NCI-H2081 (cell line): ENCODE results near the gene CPSF4.
"Not testable (repeated sequence)": the region's sequence is repeated elsewhere in the genome, so short reads cannot be mapped to it uniquely, and the experiment has no call there.

Source experiments
- DNase-seq, 2 experiments: peaks; one replicate each; lab custom pipeline; 2025; lab: John Stamatoyannopoulos, UW

The CPSF4 gene

DNA sequence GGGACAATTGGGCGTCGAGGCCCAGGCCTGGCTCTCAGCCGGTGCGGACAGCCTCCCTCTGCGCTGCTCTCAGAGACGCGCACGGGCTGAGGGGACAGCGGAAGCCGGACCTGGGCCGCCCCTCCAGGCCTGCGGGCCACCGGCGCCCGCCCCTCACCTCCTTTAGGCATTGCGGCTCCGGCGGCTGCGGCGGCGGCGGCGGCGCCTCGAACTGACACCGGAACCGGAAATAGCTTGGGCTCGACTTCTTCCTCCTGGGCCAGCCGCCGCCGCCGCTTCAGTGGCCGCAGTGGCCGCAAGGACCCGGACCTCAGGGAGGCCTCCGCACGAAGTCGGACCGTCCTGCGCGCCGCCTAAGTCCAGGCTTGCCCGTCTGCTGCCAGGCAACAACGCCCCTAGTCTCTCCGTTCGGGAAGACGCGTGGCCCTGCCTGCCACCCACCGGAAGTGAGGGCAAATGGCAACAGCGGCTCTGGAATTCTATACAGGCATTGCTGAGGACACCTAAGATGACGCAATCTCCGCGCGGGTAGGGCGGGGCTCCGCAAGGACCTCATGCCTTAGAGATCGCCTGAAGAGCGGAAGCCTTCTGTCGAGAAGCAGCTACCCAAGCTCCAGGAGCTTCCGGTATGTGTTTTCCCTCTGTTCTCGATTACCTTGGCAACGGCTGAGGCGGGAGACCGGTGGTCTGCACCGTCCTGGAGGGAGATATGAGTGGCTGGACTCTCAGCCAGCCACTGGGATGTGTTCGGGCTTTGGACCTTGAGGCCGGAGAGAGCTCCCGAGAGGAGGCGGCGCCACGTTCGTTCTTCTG is 30.2 kb upstream of the CPSF4 start, which contains the start of the genes BUD31 and PDAP1:
TSS of gene BUD31 (plus strand) at position 591 of the 813 bp plus-strand sequence. CDS start 2,124 bp downstream, outside the sequence.
TSS of gene PDAP1 (minus strand) at position 219 of the 813 bp plus-strand sequence. CDS start at position 170, 49 bp downstream.
- DNase-seq, result peak; percentile 94 to 97

GRCh38 chr7:99409192-99409572 is 29.6 kb upstream of the CPSF4 start:
- no peak for DNase-seq

DNA sequence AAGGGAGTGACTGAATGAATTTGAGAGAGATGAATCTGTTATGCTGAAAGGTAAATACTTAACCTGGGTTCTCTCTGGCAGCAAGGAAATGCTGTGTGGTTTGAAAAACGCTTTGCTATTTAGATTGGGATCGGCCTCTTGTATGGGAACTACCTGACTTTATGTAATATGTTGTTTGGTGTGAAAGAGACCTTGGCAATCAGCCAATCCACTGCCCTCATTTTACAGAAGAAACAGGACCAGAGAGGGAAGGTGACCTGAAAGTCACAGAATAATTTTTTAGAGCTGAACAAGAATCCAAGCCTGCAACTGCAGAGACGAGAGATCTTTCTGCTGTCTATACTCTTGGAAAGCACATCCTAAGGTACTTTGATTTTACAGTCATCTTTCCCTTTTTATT is 28.9 kb upstream of the CPSF4 start:
- DNase-seq, result no peak

DNA sequence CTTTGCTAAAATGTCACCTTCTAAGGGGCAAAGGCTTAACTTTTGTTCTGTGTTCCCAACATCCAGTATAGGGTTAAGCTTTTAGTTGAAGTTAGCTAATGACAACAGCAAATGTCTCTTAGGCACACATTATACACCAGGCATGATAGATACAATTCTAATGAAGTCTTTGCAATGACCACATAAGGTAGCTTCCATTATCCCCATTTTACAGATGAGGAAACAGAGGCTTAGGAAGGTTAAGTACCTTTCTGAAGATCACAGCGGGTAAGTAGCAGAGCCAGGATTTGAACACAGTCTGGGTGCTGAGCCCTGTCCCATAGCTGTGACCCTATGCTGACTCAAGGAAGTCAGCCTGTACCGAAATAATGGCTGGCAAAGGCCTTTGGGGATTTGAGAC is 28.1 kb upstream of the CPSF4 start:
- no peak for DNase-seq

DNA sequence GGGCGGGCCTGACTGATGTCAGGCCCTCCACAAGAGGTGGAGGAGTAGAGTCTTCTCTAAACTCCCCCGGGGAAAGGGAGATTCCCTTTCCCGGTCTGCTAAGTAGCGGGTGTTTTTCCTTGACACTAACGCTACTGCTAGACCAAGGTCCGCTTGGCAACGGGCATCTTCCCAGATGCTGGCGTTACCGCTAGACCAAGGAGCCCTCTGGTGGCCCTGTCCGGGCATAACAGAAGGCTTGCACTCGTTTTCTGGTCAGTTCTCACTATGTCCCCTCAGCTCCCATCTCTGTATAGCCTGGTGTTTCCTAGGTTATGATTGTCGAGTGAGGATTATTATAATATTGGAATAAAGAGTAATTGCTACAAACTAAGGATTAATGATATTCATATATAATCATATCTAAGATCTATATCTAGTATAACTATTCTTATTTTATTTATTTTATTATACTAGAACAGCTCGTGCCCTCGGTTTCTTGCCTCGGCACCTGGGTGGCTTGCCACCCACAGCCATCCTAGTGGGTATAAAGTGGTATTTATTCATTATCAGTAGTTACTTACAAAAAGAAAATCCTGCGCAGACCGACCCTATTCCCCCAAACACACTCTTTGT is 23.1 kb upstream of the CPSF4 start:
- DNase-seq, result peak; percentile 25 to 62

- DNase-seq, result no peak
Observed at GRCh38 chr7:99418260-99418659, 20.5 kb upstream of the CPSF4 start.

DNA sequence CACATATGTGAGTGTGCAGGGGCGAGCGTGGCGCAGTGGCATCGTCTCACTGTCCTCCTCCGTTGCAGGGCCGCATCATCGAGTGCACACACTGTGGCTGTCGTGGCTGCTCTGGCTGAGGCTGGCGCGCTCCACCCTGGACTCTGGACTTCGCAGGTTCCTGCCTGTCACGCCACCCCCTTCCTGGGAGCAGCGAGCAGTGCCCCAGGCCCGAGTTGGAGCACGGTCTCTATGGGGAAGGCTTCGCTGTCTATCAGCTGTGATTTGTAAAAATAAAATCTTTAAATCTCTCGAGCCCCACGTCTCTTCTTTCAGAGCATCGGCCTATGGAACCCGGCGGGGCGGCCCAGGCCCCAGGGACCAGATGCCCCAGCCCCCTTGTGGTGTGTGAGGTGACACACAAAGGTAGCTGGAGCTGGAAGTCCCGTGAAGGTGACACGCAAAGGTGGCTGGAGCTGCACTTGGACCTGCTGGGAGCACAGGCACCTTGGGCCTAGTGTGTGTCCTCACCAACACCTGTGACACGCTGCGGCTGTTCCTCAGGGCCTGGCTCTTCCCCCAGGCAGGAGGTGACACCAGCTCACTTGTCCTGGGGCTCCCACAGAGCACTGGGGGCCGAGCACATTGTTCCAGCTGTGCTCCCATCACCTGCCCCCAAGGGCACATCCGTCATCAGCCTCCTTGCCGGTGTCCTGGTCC is 19.3 kb upstream of the CPSF4 start:
- no peak for DNase-seq

GRCh38 chr7:99420213-99420612 is 18.5 kb upstream of the CPSF4 start:
- no peak for DNase-seq

DNA sequence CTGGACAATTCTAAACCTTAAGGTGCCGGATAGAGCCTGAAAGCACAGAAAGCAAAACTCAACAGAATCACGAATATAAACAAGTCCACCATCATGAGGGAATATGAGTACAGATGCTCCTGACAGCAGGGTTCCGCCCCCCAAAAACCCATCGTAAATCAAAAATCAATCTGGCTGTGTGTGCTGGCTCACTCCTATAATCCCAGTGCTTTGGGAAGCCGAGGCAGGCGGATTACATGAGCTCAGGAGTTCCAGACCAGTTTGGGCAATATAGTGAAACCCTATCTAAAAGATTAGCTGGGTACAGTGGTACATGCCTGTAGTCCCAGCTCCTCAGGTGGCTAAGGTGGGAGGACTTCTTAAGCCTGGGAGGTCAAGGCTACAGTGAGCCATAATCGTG is 17.8 kb upstream of the CPSF4 start:
- no peak for DNase-seq

DNA sequence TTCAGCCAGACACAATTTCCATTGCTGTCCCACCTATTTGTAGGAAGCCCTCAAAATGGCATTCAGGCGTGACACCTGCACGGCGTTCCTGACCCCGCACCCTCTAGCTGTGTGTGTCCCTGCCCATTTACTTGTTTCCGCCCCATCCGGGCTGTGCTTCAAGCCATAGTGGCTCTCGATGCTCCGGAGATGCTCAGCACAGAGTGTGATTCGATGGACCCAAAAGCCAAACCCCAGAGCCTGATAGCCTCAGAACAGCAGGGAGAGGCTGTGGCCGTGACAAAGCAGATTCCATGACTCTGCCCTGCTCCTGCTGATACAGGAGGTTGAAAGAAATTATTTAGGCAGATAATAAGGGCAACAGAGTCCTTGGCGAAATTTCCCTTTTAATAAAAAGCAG is 16.6 kb upstream of the CPSF4 start:
- DNase-seq, result peak; percentile 49 to 72

- DNase-seq, result peak; percentile 76 to 88
Observed at GRCh38 chr7:99422625-99423024, 16.1 kb upstream of the CPSF4 start.

DNA sequence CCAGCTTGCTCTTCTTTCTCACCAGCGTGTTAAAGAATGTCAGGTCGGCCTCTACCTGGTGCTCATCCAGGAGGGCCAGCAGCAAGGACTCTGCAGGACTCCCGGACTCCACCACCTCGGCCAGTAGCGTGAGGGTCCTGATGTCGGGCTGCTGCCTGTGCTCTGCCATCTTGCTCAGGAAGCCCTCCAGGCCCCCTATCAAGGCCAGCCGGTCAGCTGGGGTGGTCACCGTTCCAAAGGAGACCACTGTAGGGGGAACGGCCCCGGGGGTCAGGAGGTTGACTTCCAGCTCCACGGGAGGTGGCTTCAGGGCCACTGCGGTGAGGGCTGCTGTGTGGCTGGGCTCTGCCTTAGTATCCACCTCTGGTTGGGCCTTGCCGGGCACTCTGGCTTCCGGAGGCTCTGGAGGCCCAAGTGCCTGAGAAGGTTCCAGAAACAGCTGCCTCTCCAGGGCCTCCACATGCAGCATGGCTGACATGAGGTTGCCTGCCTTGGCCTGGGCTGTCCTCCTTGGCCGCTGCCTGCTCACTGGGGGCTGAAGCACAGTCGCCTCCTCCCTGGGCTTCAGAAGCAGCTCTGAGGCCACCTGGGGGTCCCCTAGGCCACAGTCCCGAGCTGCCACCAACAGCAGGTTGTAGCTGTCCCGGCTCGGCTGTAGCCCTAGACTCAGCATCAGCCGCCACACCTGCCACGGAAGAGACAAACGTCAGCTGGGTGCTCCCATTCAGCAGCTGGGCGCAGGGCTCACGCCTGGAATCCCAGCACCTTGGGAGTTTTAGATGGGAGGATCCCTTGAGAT is 13.6 kb upstream of the CPSF4 start:
- DNase-seq, result no peak

GRCh38 chr7:99428972-99429566 is 9.7 kb upstream of the CPSF4 start:
- DNase-seq, result peak in 1 of 2 experiments; percentile 22

DNA sequence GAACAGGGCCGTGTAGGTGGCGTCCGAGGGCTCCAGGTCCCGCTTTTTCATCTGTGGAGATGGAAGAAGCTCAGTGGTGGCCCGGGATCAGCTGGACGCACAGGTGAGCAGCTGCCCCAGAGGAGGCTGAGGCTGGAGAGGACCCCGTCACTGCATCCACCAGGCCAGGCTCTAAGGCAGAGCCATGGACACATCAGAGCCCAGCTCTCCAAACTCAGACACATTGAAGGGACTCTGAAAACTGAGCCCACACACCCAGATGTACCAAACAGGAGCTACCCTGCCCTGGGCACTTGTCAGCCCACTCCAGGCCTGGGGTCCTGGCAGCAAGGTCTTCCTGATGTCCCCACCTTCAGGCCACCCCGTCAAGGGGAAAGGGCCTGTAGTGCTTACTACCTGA is 9.0 kb upstream of the CPSF4 start:
- no peak for DNase-seq

- not testable (repeated sequence) for DNase-seq
Observed at GRCh38 chr7:99431756-99432540, 6.8 kb upstream of the CPSF4 start.

GRCh38 chr7:99433158-99433557 is 5.6 kb upstream of the CPSF4 start:
- no peak for DNase-seq

DNA sequence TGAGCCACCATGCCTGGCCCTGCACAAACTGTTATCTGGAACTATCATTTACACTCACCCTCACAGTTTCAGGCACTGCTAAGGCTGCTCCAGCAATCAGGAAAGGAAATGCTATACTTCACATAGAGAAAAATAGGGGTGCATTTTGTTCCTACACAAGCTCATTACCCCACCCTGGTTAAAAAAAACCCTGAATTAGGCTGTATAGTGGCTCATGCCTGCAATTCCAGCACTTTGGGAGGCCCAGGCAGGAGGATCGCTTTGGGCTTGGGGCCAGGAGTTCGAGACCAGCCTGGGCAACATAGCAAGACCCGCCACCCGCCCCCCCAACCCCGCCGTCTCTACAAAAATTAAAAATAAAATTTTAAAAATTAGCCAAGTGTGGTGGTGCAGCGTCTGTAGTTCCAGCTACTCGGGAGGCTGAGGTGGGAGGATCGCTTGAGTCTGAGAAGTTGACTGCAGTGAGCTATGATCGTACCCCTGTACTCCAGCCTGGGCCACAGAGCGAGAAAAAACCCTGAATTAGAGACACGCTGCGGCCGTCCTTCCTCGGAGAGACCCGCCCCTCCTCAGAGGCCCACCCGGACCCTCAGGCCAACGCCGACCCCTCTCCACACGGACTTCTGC is 684 bp upstream of the CPSF4 start:
- no peak for DNase-seq

DNA sequence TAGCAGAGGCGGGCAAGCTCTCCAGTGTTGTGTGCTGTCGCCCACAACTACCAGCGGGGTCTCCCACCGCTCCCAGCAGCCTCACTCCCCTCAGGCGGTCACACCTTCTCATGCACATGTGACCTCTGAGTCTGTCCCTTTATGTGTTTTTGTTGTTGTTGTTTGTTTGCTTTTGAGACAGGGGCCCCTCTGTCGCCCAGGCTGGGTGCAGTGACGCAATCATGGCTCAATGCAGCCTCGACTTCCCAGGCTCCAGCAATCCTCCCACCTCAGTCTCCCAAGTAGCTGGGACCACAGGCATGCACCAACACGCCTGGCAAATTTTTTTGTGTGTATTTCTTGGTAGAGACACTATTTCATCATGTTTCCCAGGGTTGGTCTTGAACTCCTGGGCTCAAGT is 1.5 kb downstream of the CPSF4 start:
- no peak for DNase-seq

GRCh38 chr7:99446096-99446495 is 7.4 kb downstream of the CPSF4 start:
- DNase-seq, result no peak

DNA sequence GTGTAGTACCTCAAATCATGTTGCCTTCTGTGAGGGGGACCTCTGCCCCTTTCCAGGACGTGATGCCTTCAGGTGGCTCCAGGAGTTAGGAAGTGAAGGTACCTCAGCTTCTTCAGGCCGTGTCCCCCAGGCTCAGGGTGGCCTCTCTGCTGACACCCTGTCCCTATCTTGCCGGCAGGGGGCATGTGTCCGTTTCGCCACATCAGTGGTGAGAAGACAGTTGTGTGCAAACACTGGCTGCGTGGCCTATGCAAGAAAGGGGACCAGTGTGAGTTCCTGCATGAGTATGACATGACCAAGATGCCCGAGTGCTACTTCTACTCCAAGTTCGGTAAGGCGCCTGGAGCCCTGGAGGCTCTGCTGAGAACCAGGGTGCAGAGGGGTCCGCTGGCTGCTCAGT is 9.2 kb downstream of the CPSF4 start:
- no peak for DNase-seq
